Mammary epithelial cell (primary cell): Measurements from ENCODE around the gene PARD3.

Source experiments
- CTCF ChIP-seq, 2 donors: IDR thresholded peaks in 1 of 2; conservative IDR thresholded peaks in 1 of 2; 2 replicates each; pipeline ENCODE4 v1.5.1; 2011 to 2012; ENCODE audit warnings: inconsistent platforms in 2 of 2, low read length in 2 of 2, mild to moderate bottlenecking in 2 of 2, control low read depth in 1 of 2, low read depth in 1 of 2; ENCODE audit not compliant: insufficient read depth in 1 of 2; ENCODE audit errors: extremely low read depth in 1 of 2
- EZH2 ChIP-seq: IDR thresholded peaks from 2 replicates; pipeline ENCODE4 v1.6.1; 2012; ENCODE audit warnings: low read length, inconsistent platforms, borderline replicate concordance

- TF ChIP-seq CTCF (conservative IDR thresholded peaks at IDR 0.05 in 1 of 2, IDR thresholded peaks at IDR 0.05 in 1 of 2; ENCODE audit: extremely low read depth in 1 of 2, insufficient read depth in 1 of 2, low read depth in 1 of 2, low read length in 2 of 2) (no peak), EZH2 (no peak)
These were observed 728 bp downstream of the PARD3 start for GRCh38 chr10:34814223-34814912.
